Prostate gland (tissue), 1 donor: ENCODE data around the gene CTPS1.

Source experiments
- POLR2A ChIP-seq: fragments of 450-650 bp; IDR thresholded peaks from one replicate; pipeline ENCODE4 v1.6.1; 2016; ENCODE audit warnings: antibody characterized with exemption, mild to moderate bottlenecking
- POLR2AphosphoS5 ChIP-seq: sonication (generic); formaldehyde crosslinking; IDR thresholded peaks from one replicate; pipeline ENCODE4 v1.6.1; 2017; ENCODE audit warnings: antibody characterized with exemption

DNA sequence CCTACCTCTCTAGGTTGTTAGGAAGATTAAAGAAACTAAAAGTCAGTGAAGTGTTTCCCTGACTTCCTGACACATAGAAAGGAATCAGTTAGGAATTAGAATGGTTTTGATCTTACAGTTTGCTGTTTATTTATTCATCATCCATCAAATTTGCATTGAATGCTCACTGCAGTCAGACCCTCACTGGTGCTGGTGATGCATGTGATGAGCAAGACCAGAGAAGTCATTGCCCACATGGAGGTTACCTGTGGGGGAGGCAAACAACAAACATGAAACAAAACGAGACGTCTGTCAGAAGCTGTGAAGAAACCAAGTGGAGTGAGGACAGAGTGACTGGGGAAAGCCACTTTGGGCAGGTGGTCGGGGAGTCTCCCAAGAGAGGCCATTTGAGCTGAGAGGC, 6.4 kb downstream of the CTPS1 start:
- no peak for TF ChIP-seq POLR2AphosphoS5
- no peak for TF ChIP-seq POLR2A
